ENCODE results near the gene USP40. TPM values are rescaled to one million over a fixed set of nuclear protein-coding genes. Genes with fewer than 3 reads are reported as not detected.

The USP40 gene
- total RNA-seq, 2 experiments from 2014 or later: 0.51 to 1.7 TPM

- DNase-seq (ENCODE audit: low spot score): no peak
- intact Hi-C loops (cut with micrococcal nuclease; ENCODE audit: unreplicated experiment): no loop called here
- no peaks in the 10 kb centered on the region for H3K4me1 ChIP-seq (ENCODE audit: insufficient read depth, low read length, poor library complexity, severe bottlenecking)
- H3K9me2 ChIP-seq (ENCODE audit: insufficient read depth, low read length): no peaks in the 10 kb centered on the region
- no TSS peak for BruUV-seq (replicated peaks)
- no peak overlapping the region for H3K4me3 ChIP-seq (ENCODE audit: low read depth, low read length, poor library complexity, severe bottlenecking)
- TF ChIP-seq EZH2phosphoT487 (IDR thresholded peaks at IDR 0.05; ENCODE audit: borderline replicate concordance, low read depth, low read length): no peak
- no peak for TF ChIP-seq CTCF (conservative IDR thresholded peaks at IDR 0.05; ENCODE audit: low read length)
- no peaks in the 10 kb centered on the region for H3K9me3 ChIP-seq (ENCODE audit: low read length)
- ChIA-PET POLR2A (no interaction called here), CTCF (ENCODE audit: unreplicated experiment) (no interaction called here)
- H4K20me1 ChIP-seq (ENCODE audit: insufficient read depth, low read length): no peaks in the 10 kb centered on the region
- H3K36me3 ChIP-seq (ENCODE audit: insufficient read depth, low read length): peaks cover 42% of the 10 kb centered on the region
- H2AFZ ChIP-seq (ENCODE audit: low read length): no peak overlapping the region
- no peak overlapping the region for H3K4me2 ChIP-seq (ENCODE audit: low read length)
- no peaks in the 10 kb centered on the region for H3K79me2 ChIP-seq (ENCODE audit: insufficient read depth, low read depth, low read length)
- no peak overlapping the region for H3K27ac ChIP-seq (ENCODE audit: low read depth, low read length, poor library complexity, severe bottlenecking)
Measured at GRCh38 chr2:233433029-233433428, 133.6 kb downstream of the USP40 start.

- H2AFZ ChIP-seq (ENCODE audit: low read length): no peak overlapping the region
- no peaks in the 10 kb centered on the region for H3K4me1 ChIP-seq (ENCODE audit: insufficient read depth, low read length, poor library complexity, severe bottlenecking)
- no peak overlapping the region for H3K4me2 ChIP-seq (ENCODE audit: low read length)
- no peaks in the 10 kb centered on the region for H3K9me2 ChIP-seq (ENCODE audit: insufficient read depth, low read length)
- DNase-seq (ENCODE audit: low spot score): no peak
- no TSS peak for BruUV-seq (replicated peaks)
- H4K20me1 ChIP-seq (ENCODE audit: insufficient read depth, low read length): no peaks in the 10 kb centered on the region
- ChIA-PET CTCF (ENCODE audit: unreplicated experiment) (no interaction called here), POLR2A (interaction anchor here (0.6 to 0.7 kb wide), 2 partner anchors 10 to 12 kb away, joined by 3 to 4 read pairs; no protein-coding TSS in a partner anchor)
- intact Hi-C loops (cut with micrococcal nuclease; ENCODE audit: unreplicated experiment): no loop called here
- TF ChIP-seq CTCF (conservative IDR thresholded peaks at IDR 0.05; ENCODE audit: low read length) (no peak), EZH2phosphoT487 (IDR thresholded peaks at IDR 0.05; ENCODE audit: borderline replicate concordance, low read depth, low read length) (no peak)
- 0 out of 2 replicates have a peak, but pooled peaks cover 7% of the 10 kb centered on the region for H3K9me3 ChIP-seq (ENCODE audit: low read length)
- no peak overlapping the region for H3K4me3 ChIP-seq (ENCODE audit: low read depth, low read length, poor library complexity, severe bottlenecking)
- H3K27ac ChIP-seq (ENCODE audit: low read depth, low read length, poor library complexity, severe bottlenecking): no peak overlapping the region
- peaks cover 4% of the 10 kb centered on the region; the same call in 1 of the 2 replicates for H3K79me2 ChIP-seq (ENCODE audit: insufficient read depth, low read depth, low read length)
- H3K36me3 ChIP-seq (ENCODE audit: insufficient read depth, low read length): peaks cover 32% of the 10 kb centered on the region
Measured at GRCh38 chr2:233430651-233431050, 135.9 kb downstream of the USP40 start.

GRCh38 chr2:233430081-233430480 lies 136.5 kb downstream of the USP40 start:
- H4K20me1 ChIP-seq (ENCODE audit: insufficient read depth, low read length): no peaks in the 10 kb centered on the region
- no peak overlapping the region for H3K27ac ChIP-seq (ENCODE audit: low read depth, low read length, poor library complexity, severe bottlenecking)
- H3K4me3 ChIP-seq (ENCODE audit: low read depth, low read length, poor library complexity, severe bottlenecking): no peak overlapping the region
- no peaks in the 10 kb centered on the region for H3K4me1 ChIP-seq (ENCODE audit: insufficient read depth, low read length, poor library complexity, severe bottlenecking)
- peaks cover 4% of the 10 kb centered on the region; the same call in 1 of the 2 replicates for H3K79me2 ChIP-seq (ENCODE audit: insufficient read depth, low read depth, low read length)
- BruUV-seq (replicated peaks): no TSS peak
- TF ChIP-seq CTCF (conservative IDR thresholded peaks at IDR 0.05; ENCODE audit: low read length) (no peak), EZH2phosphoT487 (IDR thresholded peaks at IDR 0.05; ENCODE audit: borderline replicate concordance, low read depth, low read length) (no peak)
- peaks cover 29% of the 10 kb centered on the region for H3K36me3 ChIP-seq (ENCODE audit: insufficient read depth, low read length)
- H3K4me2 ChIP-seq (ENCODE audit: low read length): no peak overlapping the region
- intact Hi-C loops (cut with micrococcal nuclease; ENCODE audit: unreplicated experiment): no loop called here
- ChIA-PET POLR2A (interaction anchor here (0.7 to 1.1 kb wide), 2 partner anchors 10 to 11 kb away, joined by 3 to 4 read pairs; no protein-coding TSS in a partner anchor), CTCF (ENCODE audit: unreplicated experiment) (no interaction called here)
- DNase-seq (ENCODE audit: low spot score): no peak
- H2AFZ ChIP-seq (ENCODE audit: low read length): no peak overlapping the region
- H3K9me2 ChIP-seq (ENCODE audit: insufficient read depth, low read length): no peaks in the 10 kb centered on the region
- 0 out of 2 replicates have a peak, but pooled peaks cover 7% of the 10 kb centered on the region for H3K9me3 ChIP-seq (ENCODE audit: low read length)
